GM18907 (cell line): Measurements from ENCODE around the gene GSTO2.

Experiments
- ATAC-seq: cut with Tn5 transposase; IDR thresholded peaks from one replicate; pipeline ENCODE4 v1.9.1; 2021; ENCODE audit warnings: mild to moderate bottlenecking, moderate library complexity; ENCODE audit not compliant: unreplicated experiment

GSTO2 gene

DNA sequence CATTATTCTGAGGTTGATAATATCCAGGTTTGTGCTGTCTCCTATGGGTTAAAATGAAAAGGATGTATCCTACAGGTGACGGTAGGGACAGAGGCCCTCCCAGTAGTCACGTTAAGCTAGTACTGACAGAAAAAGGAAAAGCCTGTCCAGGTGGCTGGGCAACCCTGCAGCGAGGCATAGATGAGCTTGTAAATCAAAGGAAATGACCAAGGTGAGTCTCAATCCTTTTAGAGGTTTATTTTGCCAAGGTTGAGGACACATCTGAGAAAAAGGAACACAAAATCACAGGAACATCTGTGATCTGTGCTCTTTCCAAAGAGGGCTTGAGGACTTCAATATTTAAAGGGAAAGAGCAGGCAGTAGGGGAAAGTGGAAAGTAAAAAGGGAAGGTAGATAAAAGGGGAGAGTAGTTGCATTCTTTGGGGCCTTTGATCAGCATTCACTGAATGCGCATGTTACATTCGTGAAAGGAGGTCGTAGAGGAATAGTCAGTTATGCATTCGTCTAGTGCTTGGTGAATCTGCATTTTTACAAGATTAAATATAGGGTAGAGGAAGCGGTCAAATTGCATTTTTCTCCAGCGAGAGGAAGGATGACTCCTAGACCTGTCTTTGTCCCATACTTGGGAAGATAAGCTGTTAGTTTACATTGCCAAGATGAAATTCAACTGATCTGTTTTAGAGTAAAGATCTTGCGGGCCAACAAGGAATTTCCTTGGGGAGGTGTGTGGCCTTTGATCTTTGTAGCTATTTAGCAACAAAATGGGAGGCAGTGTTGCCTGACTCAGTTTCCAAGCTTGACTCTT is 15.2 kb upstream of the GSTO2 start:
- ATAC-seq = no peak

DNA sequence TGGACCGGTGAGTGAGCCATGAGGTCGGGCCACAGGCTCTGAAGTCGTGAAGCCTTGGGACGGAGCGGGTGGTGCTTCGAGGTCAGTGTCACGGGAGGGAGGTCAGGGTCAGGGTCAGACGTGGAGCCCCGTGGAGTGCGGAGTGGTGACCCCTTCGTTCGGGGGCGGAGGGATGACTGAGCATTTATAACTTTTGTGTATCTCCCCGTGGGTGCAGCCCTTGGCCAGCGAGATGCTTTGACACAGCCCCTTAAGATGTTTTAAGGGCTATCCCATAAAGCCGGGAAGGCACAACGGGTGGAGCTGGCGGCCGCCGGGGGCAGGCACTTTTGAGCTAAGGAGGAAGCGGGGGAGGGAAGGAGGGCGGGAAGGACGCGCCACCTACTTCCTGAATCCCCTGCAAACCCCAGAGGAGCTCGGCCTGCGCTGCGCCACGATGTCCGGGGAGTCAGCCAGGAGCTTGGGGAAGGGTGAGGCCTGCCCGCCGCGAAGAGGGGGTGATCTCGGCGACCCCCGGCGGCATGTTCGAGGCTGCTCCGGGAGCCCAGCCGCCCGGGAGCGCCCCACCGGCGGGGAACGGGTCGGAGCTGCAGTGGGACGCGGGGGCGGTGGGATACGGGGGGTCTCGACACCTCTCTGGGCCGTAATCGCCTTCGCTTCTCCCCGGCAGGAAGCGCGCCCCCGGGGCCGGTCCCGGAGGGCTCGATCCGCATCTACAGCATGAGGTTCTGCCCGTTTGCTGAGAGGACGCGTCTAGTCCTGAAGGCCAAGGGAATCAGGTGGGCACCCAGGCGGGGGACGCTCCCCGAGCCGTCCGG is 14.3 kb upstream of the GSTO2 start, which contains the start of gene GSTO1:
Gene GSTO1 (plus strand): TSS at position 400 of the 818 bp plus-strand sequence. CDS start 37 bp downstream, at position 437.
- peak; percentile 81 for ATAC-seq

DNA sequence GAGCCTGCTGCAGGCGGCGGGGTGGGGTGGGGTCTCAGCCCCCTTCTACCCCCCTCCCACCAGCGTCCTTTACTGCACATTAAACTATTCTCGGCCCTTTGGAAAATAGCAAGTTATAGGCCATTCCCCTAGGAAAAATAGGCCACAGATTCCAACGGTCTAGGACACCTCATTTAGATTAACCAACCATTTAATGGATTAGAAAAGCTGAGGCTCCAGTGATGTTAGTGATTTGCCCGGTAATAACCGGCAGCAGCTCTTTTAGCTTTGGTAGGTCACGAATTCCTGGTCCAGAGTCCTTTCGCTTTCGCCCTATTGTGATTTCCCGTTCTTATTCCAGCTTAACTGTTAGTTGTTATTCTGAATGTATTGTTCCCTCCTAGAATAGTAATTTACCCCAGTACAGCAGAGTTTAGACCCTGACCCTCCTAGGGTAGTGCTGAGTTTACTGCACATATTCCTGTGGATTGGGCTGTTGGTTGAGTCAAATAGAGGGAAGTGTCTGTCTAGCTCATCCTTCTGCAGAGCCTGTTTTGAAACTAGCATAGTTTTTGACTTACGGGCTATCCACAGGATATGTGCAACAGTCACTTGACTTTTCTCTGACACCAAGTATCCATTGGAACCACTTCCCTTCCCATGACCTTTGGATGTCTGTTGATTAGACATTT is 13.5 kb upstream of the GSTO2 start:
- ATAC-seq = peak; percentile 46

DNA sequence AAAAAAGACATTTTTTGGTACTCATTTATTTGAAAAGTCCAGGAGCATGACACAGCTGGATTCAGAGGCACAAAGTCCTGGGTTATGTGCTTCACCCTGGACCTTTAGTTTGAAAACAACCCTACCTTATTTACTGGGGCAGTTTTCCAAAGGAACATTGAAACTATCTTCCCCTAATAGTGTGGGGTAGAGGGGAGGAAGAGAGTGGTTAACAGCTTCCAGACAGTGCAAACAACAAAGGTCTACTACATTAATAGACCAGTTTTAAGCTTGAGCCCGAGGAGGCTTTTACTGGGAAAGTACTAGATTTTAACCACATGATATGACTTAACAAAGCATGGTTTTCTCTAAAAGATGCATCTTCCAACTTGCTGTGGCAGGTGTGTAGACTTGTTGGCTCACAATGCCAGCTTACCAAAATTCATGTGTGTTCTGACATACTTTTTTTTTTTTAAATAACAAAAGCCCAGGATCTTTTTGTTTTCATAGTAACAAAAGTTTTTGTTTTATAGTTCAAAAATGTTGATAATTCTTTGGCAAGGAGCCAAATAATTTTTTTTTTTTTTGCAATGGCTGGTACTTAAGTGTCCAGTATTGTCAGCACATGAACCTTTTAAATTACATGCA is 12.5 kb upstream of the GSTO2 start:
- ATAC-seq = no peak

DNA sequence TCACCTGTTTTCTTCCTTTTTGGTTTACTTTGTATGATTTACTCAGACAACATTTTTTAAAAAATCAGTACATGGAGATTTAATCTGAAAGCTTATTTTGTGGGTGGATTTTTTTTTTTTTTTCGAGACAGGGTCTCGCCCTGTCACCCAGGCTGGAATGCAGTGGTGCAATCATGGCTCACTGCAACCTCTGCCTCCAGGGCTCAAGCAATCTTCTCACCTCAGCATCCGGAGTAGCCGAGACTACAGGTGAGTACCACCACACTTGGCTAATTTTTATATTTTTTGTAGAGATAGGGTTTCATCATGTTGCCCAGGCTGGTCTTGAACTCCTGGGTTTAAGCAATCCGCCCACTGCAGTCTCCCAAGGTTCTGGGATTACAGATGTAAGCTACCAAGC is 11.7 kb upstream of the GSTO2 start:
- no peak for ATAC-seq

DNA sequence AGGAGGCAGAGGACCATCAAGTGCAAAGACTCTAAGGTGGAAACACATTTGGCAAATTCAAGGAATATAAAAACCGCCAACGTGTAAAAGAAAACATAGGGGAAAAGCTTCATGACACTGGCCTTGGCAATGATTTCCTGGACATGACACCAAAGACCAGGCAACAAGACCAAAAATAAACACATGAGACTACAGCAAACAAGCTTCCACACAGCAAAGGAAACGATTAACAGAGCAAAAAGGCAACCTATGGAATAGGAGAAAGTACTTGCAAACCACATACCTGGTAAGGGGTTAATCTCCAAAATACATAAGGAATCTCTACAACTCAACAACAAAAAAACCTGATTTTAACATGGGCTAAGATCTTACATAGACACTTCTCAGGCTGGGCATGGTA is 10.8 kb upstream of the GSTO2 start:
- no peak for ATAC-seq

DNA sequence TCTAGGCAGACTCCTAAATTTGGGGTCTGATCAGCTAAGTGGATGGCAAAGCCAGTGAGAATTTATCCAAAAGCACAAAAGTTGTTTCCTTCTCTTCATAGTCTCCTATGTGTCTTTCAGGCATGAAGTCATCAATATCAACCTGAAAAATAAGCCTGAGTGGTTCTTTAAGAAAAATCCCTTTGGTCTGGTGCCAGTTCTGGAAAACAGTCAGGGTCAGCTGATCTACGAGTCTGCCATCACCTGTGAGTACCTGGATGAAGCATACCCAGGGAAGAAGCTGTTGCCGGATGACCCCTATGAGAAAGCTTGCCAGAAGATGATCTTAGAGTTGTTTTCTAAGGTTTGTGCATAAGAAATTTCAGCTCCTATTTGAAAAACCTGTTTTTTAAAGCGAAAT is 9.5 kb upstream of the GSTO2 start:
- ATAC-seq = no peak

DNA sequence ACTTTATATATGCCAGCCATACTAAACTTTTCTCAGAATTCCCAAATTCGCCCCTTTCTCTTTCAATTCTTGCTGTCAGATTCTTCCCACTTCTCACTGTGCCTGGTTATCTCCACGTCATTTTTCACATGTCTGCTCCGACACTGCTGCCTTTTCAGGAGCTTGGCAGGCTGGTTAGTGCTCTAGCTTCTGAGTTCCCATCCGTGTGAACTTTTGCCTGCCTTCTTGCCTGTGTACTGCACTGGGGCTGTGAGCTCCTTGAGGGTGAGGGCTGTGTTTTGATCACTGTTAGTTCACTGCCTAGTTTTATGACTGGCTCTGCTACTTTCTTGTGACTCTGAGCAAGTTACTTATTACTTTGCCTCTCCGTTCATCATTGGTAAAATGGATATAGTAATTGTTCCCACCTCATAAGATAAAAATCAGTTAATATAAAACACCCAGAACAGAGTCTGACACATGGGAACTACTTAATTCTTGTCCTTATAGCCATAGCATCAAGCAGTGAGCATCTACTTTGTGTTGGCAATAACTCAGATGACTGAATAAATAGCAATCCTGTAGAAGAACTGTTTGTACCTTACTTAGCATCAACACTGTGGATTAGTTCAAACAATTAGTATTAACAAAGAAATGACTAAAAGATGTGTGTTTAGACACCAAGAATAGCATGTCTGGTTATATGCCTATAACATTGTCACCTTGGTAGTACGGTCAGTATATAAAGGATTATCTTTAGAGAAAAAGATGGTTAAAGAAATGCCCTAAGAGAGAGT is 8.8 kb upstream of the GSTO2 start:
- ATAC-seq = no peak

DNA sequence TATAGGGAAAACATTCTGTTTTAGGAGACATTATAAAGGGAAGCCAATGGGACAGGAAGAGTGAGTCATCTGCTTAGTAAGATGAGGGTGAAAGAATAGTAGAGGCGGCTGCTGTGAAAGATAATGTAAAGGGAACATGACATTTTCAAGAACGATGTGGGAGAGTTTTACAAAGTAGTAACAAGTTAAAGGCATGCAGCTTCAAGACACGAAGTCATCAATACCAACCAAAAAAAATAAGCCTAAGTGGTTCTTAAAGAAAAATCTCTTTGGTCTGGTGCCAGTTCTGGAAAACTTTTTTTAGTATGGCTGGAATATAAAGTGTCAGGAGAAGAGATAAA is 8.2 kb upstream of the GSTO2 start:
- no peak for ATAC-seq

DNA sequence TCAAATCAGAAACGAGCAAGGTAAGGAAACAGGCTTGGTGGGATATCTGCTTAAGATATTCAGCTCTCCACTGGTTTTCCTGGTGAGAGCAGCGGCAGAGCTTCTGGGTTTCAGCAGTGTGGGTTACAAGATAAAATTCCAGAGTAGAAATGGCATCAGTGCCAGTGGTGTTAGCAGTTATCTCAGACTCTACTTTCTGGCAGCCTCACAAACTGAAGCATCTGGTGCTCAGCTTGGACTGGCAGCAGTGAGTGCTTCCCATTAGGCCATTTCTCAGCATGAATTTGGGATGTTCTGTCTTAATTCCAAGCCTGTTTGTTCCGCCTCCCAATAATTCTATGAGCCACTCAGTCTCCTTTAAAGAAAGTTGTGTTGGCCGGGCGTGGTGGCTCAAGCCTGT is 6.9 kb upstream of the GSTO2 start:
- ATAC-seq = no peak

DNA sequence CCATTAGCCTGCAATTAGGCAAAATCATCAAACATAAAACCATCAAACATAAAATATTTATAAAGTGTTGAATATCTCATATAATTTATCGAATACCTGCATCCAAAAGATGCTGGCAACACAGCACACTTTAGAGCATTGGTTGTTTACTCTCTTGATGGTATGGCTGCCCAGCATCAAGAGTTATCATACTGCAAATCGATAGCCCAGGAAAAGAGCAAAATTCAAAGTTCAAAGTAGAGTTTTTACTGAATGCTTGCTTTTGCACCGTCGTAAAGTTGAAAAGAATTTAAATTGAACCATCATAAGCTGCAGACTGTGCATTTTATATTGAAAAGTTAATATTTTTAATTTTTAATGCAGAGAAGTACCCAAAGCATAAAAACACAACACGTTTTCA is 4.2 kb upstream of the GSTO2 start:
- no peak for ATAC-seq

DNA sequence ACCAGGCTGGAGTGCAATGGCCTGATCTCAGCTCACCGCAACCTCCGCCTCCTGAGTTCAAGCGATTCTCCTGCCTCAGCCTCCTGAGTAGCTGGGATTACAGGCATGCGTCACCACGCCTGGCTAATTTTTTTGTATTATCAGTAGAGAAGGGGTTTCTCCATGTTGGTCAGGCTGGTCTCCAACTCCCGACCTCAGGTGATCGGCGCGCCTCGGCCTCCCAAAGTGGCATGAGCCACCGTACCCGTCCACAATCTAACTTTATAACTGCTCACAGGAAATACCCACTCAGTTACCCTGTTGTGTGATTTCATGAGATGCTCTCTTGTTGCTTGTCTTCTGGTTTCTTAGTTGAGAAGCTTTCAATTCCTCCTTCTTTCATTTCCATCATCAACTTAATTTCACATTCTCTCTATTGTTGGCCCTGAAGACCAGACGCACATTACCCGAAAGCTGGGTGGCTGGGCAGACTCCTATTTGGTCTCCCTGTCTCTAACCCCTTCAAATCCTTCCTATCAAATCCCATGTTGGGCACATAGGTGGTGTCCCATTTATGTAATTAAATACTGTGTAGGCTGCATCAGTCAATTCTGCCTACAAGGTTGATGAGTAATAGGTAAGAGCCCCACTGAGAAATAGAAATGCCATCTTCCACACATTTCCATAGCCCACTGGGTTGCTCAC is 1.1 kb upstream of the GSTO2 start:
- ATAC-seq = no peak

DNA sequence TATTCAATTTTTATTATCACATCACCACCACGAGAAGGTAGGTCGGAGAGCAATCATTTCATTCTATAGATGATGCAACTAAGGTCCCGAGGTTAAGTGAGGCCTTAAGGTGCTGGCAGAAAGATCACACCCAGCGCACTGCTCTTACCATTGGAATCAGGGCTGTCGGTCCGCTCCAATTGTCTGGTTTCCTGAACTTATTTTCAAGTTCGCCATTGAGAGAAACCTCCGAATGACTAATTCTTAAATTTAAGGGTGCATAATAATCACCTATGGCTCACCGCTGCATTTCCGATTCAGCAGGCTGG is 625 bp upstream of the GSTO2 start:
- peak; percentile 0 for ATAC-seq

DNA sequence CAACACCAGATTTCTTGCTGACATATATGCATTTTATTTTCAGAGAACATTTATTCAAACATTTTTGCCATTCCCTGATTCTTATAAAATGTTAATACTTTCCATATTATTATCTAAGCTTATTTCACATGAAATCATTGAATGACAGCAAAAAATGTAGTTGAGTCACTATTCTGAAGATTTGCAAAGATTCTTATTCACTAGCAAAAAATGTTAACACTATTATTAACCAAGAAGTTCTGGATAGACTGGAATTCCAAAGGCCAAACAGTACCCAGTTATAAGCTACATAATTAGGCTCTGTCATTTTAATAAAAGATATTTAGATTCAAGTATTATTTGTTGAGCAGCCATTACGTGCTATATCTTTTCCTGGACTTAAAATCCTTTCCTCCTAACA is 4.3 kb downstream of the GSTO2 start:
- no peak for ATAC-seq

DNA sequence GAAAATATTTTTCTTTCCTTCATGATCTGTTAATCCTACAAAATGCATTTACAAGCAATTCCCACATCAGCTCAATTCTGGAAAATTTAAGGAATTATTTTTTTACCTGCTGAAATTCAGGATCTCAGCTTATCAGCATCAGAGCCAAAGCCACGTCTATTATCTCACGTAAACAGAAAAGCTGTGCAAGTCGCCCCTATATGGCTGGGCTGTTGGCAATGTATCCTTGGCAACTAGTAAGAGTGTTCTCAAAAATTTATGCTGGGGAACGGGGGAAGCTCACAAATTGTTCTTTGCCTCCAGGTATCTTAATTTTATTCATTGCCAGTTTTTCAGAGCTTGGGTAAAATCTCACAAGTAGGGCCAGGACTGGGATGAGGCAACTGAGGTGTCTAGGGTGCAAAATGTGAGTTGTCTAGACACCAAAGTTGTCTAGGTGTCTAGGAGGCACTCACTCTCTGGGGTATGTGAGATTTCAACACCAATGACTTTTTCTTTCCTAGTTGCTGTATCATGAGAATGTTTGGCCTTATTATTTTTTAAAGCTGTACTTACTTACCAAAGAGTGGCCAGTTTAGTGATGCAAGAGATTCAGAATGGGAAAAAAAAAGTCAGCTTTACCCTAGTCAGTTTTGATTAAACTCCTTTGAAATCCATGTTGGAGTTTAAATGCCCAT is 5.1 kb downstream of the GSTO2 start:
- no peak for ATAC-seq

DNA sequence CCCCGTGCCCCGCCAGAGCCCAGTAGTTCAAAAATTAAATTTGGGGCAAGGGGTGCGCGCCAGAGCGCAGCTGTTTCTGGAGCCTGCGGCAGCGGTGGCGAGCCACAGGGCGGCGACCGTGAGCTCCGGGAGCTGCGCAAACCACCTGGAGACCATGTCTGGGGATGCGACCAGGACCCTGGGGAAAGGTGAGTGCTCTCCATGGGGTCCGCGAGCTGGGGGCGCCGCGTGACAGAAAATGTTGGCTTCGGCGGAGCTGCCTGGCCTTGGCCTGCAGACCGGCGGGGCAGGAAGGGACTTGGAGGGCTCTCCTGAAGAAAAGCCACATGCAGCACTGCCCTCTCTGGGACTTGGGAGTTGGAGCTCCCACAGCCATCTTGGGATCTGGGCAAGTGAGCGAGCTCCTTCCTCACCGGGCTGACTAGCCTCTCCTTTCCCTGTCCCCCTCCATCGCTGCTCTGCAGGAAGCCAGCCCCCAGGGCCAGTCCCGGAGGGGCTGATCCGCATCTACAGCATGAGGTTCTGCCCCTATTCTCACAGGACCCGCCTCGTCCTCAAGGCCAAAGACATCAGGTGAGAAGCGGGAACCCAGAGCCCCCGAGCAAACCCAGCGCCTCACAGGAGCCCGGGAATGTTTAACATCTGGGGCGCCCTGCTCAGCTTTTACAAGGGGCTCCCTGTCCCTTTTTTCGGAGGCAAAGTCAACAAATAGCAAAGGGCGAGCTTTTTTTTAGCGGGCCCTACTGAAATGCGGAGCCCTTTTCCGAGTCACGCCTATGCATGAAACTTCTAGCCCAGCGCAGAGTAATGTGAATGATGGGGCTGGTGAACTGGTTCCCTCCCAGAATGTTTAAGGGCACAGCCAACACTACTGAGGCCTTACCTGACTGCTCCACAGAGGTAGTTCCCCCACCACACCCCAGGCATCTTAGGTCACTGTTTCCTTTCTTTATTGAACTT is 6.1 kb downstream of the GSTO2 start:
- ATAC-seq = peak; percentile 85

DNA sequence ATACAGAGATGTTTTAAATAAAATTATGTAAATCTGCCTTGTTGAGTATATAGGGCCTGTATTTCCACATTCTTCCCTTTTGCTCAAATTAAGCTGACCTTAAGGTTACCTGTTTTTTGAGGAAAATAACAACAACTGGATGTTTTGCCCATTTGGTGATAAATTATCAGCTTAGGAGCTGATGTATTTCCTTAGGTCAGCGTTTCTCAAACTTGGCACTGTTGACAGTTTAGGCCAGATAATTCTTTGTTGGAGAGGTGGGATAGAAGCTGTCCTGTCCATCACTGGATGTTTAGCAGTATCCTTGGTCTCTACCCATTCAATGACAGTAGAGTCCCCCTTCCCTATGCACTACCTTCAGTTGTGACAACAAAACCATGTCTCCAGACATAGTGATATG is 7.2 kb downstream of the GSTO2 start:
- ATAC-seq = no peak

DNA sequence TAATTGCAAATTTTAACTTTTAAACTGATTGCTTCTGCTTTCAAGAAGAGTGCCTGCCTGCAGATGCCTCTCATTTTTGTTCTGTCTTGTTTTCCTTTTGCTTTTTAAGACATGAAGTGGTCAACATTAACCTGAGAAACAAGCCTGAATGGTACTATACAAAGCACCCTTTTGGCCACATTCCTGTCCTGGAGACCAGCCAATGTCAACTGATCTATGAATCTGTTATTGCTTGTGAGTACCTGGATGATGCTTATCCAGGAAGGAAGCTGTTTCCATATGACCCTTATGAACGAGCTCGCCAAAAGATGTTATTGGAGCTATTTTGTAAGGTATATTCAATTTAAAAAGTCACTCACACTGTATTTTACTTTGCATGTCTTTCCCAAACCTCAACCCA is 8.8 kb downstream of the GSTO2 start:
- no peak for ATAC-seq
